HG03060 (cell line): Measurements from ENCODE around the gene E2F1.
A peak's percentile ranks its signal among the peaks of the same experiment; 100 is the strongest.

Source experiments
- ATAC-seq: cut with Tn5 transposase; IDR thresholded peaks from one replicate; pipeline ENCODE4 v1.9.1; 2021; ENCODE audit warnings: low read depth, moderate number of reproducible peaks; ENCODE audit not compliant: unreplicated experiment

The E2F1 gene

DNA sequence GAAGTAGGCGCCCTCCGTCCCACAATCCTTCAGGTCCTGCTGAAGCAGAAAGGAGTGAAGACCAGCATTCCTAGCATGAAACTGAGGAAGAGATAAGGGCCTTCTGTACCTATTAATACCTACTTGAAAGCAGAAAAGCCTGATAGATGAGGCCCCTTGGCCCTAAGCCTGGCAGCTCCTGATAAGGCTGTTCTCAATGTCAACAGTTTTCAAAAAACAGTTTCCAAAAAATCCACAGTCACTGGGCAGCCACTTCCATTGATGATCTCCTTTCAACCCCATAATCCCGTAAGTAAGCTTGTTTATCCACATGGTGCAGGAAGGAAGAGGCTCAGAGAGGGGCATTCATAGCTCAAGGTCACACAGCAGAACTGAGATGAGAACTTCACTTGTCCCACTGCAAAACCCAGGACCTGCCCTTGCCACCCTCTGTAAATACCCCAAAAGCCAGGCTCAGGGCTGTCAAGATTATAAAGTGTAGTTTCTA, 2.8 kb upstream of the E2F1 start:
- ATAC-seq: no peak

DNA sequence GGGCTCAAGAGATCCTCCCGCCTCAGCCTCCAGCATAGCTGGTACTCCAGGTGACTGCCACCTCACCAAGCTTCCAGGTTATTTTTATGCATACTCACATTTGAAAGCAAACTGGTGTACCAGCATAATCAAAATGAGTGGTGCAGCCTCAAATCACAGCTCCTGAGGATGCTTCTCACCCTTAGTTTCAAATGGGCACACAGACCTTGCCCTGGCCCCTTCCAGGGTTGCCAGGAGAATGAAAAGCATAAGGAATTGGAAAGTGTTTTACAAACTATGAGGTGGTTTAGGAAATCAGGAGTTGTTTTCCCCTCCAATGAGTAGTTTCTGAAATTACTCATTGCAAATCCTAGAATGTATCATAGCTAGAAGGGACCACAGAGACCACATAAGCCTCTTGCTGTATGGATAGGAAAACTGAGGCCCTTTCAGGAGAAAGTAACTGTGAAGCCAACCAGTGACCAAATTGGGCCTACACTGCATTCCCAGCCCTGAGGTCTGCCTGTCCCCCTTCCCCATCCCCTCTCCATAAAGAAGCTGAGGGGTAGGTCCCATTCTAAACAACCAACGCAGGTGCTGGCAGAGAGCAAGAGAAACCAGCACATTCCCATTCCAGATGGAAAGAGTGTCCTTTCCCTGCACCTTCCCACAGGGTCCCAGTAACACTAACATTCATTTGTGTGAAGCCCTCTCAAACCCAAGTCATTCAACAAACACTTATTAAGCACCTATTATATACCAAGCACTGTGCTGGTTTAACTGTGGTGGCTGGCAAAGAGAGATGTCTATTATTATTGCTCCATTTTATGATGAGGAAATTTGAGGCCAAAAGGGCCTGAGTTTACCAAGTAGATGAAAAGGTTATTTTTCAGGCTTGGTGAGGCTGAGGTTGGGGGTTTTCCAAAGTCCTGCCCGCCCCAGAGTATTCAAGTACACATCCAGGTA, 2.1 kb upstream of the E2F1 start:
- no peak for ATAC-seq

- ATAC-seq: no peak
These were observed 1.3 kb upstream of the E2F1 start for GRCh38 chr20:33687370-33687915.

GRCh38 chr20:33686984-33687366, 790 bp upstream of the E2F1 start:
- ATAC-seq: no peak

DNA sequence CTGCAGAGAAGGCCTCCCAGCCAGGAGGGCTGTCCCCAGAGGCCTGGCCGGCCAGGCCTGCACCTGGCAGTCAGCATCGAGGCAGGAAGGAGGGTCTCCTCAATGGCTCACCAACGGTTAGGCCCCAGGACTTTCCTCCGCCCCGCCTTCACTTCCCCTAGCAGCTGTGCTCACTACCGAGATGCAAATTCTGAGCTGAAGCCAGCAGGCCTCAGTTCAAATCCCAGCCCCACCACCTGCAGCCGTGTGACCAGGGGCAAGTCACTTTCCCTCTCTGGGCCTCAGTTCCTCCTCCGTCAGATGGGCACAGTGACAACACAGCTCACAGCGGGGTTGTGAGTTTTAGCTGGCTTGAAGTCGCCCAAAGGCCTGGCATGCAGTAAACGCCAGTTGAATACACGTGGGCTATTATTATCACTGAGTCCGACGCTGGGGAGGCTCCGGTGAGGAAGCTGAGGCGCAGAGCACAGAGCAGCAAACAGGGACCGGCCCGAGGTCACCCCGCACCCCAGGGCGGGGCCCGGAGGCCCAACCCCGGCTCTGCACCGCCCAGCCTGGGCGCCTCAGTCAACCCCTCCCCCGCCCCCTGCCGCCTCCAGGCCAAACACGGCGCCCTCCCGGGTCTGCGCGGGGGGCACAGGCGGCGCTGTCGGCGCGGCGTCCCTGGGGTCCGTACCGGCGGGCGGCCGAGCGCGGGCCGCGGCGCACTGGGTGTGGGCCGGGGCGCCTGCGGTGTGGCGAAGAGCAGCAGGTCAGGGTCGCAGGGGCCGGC, 671 bp downstream of the E2F1 start:
- peak; percentile 38 for ATAC-seq

DNA sequence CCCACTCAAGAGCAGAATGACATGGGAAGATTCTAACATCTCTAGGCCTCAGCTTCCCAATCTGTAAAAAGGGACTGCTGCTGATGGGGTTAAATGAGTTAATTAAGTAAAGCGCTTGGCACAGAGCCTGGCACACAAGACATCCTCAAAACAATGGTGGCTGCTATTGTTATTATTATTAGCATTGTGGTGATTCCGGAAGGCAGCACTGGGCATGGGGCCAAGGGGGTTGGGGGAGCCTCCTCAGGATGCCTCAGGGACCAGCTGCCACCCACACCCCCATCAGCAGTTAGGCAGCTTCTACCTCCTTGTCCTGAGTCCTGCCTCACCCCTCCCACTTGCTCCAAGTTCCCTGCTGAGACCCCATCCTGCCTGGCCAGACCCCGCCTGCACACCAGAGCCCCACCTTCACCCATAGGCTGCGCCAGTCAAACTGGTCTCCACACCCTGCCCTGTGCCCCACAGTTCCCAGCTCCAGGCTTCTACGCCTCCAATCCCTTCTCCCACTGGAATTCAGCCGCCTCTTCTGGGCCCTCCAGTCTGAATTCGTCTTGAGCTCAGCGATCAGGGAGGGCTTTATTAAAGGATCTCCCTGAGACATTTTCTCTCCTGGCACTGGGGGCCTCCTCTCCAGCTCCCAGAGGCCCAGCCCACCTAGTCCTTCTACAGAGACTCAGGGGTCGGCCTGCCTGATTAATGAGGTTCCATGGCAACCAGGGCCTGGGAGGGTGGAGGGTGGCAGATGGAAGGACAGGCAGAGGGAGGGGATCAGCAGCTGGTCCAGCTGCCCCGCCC, 1.5 kb downstream of the E2F1 start:
- no peak for ATAC-seq

- no peak for ATAC-seq
These were observed 4.3 kb downstream of the E2F1 start for GRCh38 chr20:33681728-33682353.

DNA sequence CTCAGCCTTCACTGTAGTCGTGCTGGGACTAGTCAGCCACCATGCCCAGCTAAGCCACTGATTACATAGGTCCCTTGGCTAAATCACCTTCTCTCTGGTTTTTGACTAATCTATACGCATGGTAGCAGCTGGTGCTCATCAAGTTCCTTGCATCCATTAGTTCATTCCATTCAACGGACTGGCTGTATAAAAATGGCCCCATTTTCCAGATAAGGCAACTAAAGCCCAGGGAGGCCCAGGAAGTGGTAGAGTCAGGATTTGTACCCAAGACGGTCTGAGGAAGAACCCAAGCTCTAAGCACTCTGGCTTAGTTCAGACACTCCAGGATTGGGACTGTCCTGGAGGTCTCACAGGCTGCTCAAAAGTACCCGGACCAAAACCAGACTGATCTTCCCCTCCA, 4.9 kb downstream of the E2F1 start:
- ATAC-seq: no peak

DNA sequence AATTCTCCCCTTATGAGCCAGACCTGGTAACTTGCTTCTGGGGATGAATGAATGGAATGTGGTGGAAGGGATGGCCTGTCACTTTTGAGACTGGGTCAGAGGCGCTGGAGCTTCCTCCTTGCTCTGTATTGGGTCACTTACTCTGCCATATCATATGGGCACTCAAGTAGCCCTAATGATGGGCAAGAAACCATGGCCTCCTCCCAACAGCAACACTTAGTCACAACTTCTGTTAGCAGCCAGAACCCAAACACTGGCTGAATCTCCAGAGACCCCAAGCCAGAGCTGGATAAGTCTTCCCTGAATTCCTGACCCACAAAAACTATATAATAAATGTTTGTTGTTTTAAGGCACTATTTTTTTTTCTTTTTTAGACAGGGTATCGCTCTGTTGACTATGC, 5.5 kb downstream of the E2F1 start:
- no peak for ATAC-seq

GRCh38 chr20:33679758-33680485, 6.3 kb downstream of the E2F1 start:
- no peak for ATAC-seq

DNA sequence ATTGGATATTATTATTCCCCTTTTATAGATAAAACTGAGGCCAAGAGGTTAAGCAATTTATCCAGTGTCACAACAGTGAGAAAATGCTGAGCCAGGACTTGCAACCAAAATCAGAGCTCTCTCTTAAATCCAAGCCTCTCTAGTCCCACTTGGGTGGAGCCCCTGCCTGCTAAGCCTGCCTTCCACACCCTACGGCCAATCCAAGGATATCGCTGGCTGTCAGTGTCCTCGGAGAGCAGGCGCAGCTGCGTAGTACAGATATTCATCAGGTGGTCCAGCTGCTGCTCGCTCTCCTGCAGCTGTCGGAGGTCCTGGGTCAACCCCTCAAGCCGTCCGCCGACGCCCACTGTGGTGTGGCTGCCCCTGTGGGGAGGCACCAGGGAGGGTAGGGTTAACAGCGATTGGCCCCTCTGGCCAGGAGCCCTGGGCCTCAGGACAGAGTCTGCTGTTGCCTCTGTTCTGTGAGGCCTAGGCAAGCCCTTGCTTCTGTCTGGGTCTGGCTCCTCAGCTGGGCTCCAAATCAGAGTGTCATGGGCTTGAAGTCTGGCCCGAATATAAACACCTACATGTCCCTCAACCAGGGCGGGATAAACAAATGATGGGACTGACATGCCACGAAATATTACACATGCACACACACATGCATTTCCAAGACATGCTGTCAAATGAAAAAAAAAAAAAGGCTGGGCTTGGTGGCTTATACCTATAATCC, 8.0 kb downstream of the E2F1 start:
- ATAC-seq: no peak

- ATAC-seq: no peak
These were observed 9.2 kb downstream of the E2F1 start for GRCh38 chr20:33676652-33677645.

DNA sequence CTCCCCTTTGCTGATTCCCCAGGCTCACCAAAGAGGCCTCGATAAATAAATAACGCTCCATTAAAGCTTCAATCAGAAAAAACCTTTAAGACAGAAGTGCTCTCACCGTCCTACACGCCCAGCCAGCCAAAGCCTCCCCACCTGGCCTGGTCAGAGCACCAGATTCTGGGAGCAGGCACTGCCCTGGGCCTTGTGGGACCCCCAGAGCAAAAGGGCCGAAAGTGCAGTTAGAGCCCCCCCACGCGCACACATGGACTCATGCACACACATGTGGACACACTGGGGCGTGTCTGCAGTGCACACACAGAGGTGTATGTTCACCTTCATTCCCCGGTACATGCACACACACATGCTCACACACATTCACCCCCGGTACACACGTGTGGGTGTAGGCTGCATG, 10.1 kb downstream of the E2F1 start:
- no peak for ATAC-seq

- ATAC-seq: no peak
These were observed 10.8 kb downstream of the E2F1 start for GRCh38 chr20:33675136-33675959.

GRCh38 chr20:33674294-33675135, 11.7 kb downstream of the E2F1 start, which contains the start of gene NECAB3:
TSS of gene NECAB3 (minus strand) at chr20:33674428. CDS start at chr20:33674352, 76 bp downstream.
- ATAC-seq: no peak
